ENCODE results near the gene NISCH.

NISCH gene

DNA sequence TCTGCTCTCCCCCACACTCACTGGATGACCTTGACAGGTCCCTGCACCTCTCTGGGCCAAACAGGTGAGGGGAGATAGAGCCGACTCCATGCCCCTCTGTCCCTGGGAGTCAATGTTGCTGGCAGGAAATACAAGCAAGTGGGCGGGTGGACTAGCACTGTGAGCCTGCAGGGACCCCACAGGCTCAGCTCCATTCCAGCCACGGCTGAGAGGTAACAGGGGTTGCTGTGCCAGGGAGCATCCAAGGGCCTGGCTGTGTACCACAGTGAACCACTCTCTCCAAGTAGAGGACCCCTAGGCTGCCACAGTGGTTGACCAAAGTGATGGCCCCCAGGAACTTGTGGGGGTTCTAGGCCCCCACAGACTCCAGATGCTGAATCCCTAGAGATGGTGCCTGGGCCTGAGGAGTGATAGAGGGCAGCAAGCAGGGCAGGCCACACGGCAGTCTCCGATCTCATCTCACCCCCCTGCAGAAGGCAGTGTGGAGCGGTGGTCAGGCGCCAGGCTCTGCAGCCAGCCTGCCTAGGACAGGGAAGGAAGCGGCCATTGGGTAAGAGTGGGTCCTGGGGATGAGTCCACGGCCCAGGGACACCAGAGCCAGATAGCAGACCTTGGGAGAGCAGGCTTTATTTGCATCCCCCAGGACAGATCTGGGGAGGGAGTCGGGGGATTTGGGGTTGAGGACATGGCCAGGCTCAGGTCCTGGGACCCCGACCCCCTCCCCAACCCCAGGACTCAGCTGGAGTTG, 4.7 kb upstream of the NISCH start:
- Histone ChIP-seq H3K4me3 (ENCODE audit: low read length) (no peak overlapping the region), H3K27ac (ENCODE audit: low read length) (no peak overlapping the region), H3K27me3 (ENCODE audit: control insufficient read depth, insufficient read depth, low read length) (no peaks in the 10 kb centered on the region), H3K36me3 (ENCODE audit: control insufficient read depth, insufficient read depth, low read length) (no peaks in the 10 kb centered on the region), H3K4me1 (ENCODE audit: control insufficient read depth, insufficient read depth, low read length) (peaks cover 14% of the 10 kb centered on the region), H3K9me3 (ENCODE audit: control insufficient read depth, insufficient read depth, low read length) (no peaks in the 10 kb centered on the region)
- no CpG with 5 or more reads among the region's 11 CpGs for WGBS (ENCODE audit: insufficient coverage, insufficient read length)
- DNase-seq (ENCODE audit: low read depth, low spot score) = no peak

DNA sequence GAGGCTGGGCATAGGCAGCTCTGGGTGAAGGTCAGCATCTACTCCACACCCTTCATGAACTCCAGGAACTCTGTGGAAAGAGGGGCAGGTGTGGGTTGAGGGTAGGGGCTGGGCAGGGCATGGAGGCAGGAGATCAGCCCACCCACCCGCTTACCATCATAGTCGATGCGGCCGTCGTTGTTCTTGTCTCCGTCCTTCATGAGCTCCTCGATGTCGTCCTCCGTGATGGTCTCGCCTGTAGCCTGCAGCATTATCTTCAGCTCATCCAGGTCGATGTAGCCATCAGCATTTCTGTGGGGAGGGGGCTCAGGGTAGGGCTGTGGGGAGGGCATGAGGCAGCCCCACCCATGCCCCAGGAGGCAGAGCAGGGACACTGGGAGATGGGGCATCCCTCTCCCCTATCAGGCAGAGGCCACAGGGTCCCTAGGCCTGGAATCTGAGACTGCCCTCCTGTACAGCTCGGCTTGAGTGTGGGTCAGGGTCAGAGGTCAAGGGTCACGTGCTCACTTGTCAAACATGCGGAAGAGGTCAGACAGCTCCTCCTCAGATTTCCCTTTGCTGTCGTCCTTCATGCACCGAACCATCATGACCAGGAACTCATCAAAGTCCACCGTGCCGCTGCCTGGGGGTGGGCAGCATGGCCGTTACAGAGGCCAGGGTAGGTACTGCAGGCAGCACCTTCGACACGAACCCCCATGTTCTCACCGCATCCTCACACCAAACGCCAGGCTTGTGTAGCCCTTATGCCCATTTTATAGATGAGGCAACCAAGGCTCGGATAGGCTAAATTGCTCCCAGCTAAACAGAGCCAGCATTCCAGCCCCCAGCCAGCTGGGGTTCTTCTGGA, 3.9 kb upstream of the NISCH start:
- no peaks in the 10 kb centered on the region for H3K27me3 ChIP-seq (ENCODE audit: control insufficient read depth, insufficient read depth, low read length)
- no peak overlapping the region for H3K27ac ChIP-seq (ENCODE audit: low read length)
- no peak for DNase-seq (ENCODE audit: low read depth, low spot score)
- H3K36me3 ChIP-seq (ENCODE audit: control insufficient read depth, insufficient read depth, low read length) = no peaks in the 10 kb centered on the region
- H3K9me3 ChIP-seq (ENCODE audit: control insufficient read depth, insufficient read depth, low read length) = no peaks in the 10 kb centered on the region
- no peak overlapping the region for H3K4me3 ChIP-seq (ENCODE audit: low read length)
- WGBS (ENCODE audit: insufficient coverage, insufficient read length) = no CpG with 5 or more reads among the region's 24 CpGs
- H3K4me1 ChIP-seq (ENCODE audit: control insufficient read depth, insufficient read depth, low read length) = peaks cover 14% of the 10 kb centered on the region

DNA sequence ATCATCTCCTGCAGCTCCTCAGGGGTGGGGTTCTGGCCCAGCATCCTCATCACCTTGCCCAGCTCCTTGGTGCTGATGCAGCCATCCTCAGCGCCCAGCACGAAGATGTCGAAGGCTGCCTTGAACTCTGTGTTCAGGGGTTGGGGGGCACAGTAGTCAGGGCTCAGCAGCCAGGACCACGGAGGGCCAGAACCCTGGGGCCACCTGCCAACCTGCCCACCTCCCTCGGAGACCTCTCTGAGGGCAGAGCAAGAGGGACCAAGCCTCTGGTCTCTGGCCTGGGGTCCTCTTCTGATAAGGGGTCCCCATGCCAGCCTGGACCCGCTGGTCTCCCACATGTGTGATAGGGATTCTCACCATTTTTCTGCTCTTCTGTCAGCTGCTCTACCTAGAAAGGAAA, 3.3 kb upstream of the NISCH start:
- no peak for DNase-seq (ENCODE audit: low read depth, low spot score)
- Histone ChIP-seq H3K9me3 (ENCODE audit: control insufficient read depth, insufficient read depth, low read length) (no peaks in the 10 kb centered on the region), H3K4me3 (ENCODE audit: low read length) (no peak overlapping the region), H3K36me3 (ENCODE audit: control insufficient read depth, insufficient read depth, low read length) (no peaks in the 10 kb centered on the region), H3K27me3 (ENCODE audit: control insufficient read depth, insufficient read depth, low read length) (no peaks in the 10 kb centered on the region), H3K27ac (ENCODE audit: low read length) (no peak overlapping the region), H3K4me1 (ENCODE audit: control insufficient read depth, insufficient read depth, low read length) (peaks cover 16% of the 10 kb centered on the region)
- WGBS (ENCODE audit: insufficient coverage, insufficient read length) = no CpG with 5 or more reads among the region's 6 CpGs

DNA sequence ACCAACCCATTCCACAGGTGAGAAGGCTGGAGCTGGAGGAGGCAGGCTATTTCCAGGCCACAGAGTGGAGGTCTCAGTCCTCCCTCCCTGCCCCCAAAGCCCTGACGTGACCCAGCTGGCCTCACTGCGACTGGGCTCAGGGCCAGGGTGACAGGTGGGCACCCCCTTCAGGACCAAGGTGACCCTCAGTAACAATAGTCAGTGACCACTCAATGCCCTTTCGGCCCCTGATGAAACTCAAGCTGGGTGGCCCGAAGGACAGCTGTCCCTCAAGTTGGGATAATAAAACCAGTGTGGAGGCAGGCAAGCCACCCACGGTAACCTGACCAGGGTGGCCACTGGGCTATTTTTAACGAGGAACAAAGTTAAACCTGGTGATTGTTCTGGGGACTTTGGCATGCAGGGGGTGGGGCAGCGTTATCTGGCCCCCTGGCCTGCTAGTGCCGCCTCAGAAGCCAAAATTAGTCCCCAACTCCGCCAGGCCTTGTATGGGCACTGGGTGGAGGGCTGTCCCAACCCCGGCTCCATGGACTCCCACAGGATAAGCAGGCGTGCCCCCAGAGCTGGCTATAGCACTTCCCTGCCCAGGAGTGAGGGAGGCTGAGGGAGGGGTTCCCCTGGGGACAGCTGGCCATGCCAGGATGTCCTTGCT, 2.7 kb upstream of the NISCH start:
- Histone ChIP-seq H3K27ac (ENCODE audit: low read length) (no peak overlapping the region), H3K27me3 (ENCODE audit: control insufficient read depth, insufficient read depth, low read length) (no peaks in the 10 kb centered on the region), H3K9me3 (ENCODE audit: control insufficient read depth, insufficient read depth, low read length) (no peaks in the 10 kb centered on the region), H3K4me3 (ENCODE audit: low read length) (no peak overlapping the region), H3K36me3 (ENCODE audit: control insufficient read depth, insufficient read depth, low read length) (no peaks in the 10 kb centered on the region), H3K4me1 (ENCODE audit: control insufficient read depth, insufficient read depth, low read length) (peaks cover 16% of the 10 kb centered on the region)
- no CpG with 5 or more reads among the region's 11 CpGs for WGBS (ENCODE audit: insufficient coverage, insufficient read length)
- DNase-seq (ENCODE audit: low read depth, low spot score) = no peak

DNA sequence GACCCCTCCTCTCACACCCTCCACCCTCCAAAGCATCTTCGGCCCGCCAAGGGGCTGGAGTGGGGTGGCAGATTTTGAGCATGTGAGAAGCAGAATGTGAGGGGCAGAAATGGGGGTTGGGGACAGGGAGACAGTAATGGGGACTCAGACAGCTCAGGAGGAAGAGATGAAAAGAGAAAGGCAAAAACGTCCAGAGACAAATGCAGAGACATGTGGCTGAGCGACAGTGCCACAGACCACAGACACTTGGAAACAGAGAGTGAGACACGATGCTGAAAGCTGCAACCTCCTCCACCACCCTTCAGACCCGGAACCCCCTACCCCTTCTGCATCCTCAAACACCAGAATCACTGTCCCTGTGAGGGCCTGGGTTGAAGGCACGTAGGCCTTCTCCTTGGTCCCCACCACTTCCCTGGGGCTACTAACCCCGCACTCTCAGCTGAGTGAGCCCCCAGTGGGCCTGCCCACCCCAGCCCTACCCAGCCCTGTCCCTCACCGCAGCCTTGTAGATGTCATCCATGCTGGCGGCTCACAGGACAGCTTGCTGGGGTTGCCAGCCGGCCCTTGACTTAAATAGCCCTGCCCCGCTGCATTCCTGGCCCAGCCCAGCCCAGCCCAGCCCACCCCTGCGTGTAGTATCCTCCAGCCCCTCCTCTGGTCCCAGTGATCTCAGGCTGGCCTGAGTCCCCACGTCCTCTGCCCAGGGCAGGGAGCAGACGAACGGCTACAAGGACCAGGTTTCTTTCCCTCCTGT, 1.7 kb upstream of the NISCH start, which contains the start of gene TNNC1:
TNNC1 (minus strand) TSS at position 546 of the 754 bp plus-strand sequence; CDS start at position 520, 26 bp downstream.
- Histone ChIP-seq H3K4me3 (ENCODE audit: low read length) (no peak within 1 kb of the TSS), H3K27ac (ENCODE audit: low read length) (no peak within 1 kb of the TSS), H3K9me3 (ENCODE audit: control insufficient read depth, insufficient read depth, low read length) (no peaks in the 10 kb centered on the region), H3K36me3 (ENCODE audit: control insufficient read depth, insufficient read depth, low read length) (0 out of 2 replicates have a peak, but pooled peaks cover 1% of the 10 kb centered on the region), H3K4me1 (ENCODE audit: control insufficient read depth, insufficient read depth, low read length) (peaks cover 16% of the 10 kb centered on the region), H3K27me3 (ENCODE audit: control insufficient read depth, insufficient read depth, low read length) (no peaks in the 10 kb centered on the region)
- no peak for DNase-seq (ENCODE audit: low read depth, low spot score)
- no CpG with 5 or more reads among the region's 16 CpGs for WGBS (ENCODE audit: insufficient coverage, insufficient read length)

DNA sequence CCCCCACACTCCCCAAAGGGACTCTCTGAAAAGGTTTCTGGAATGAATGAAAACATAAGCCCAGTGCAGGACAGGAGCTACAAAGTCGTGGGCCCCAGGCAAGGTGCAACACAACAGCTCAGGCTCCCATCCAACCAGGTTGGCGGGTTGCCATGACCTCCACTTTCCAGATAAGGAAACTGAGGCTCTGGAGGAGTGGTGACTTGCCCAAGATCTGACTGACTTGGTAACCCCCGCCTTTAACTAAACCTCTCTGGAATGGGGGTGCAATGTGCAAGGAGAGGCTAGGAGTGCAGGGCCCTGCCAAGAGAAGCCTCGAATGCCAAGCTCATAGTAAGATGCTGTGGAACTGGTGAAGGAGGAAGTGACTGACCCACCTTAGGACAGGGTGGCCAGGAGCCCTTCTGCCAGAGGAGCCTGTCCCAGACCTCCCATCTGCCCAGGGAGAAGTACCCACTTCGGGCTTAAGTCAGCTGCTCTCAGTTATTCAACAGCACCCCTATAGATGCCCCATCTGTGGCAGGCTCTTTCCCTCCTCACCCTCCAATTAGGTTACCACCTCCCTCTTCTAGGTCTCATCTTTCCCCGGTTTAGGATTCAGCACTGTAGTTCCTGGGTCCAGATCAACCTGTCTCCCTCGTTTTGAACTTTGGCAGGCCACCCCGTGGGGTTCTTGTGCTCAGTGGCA, 1.0 kb upstream of the NISCH start:
- H3K4me3 ChIP-seq (ENCODE audit: low read length) = no peak overlapping the region
- H3K36me3 ChIP-seq (ENCODE audit: control insufficient read depth, insufficient read depth, low read length) = peaks cover 8% of the 10 kb centered on the region; the same call in 1 of the 2 replicates
- no peak overlapping the region for H3K27ac ChIP-seq (ENCODE audit: low read length)
- H3K9me3 ChIP-seq (ENCODE audit: control insufficient read depth, insufficient read depth, low read length) = no peaks in the 10 kb centered on the region
- no peak for DNase-seq (ENCODE audit: low read depth, low spot score)
- no CpG with 5 or more reads among the region's 8 CpGs for WGBS (ENCODE audit: insufficient coverage, insufficient read length)
- peaks cover 16% of the 10 kb centered on the region for H3K4me1 ChIP-seq (ENCODE audit: control insufficient read depth, insufficient read depth, low read length)
- no peaks in the 10 kb centered on the region for H3K27me3 ChIP-seq (ENCODE audit: control insufficient read depth, insufficient read depth, low read length)

DNA sequence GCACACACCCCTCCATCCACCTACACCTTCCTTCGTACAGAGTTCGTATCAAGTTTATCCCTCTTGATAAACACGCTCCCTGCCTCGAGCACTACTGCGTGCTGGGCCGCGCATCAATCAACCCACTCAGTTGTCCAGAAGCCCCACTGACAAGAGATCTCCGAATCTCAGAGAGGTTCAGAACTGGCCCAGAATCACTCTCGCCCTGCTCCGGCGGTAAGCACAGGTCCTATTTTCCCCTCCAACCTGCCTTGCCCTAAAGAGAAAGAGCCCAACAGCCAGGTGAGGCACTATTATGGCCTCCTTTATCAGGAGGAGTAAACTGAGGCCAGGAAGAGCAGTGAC, 494 bp upstream of the NISCH start:
- DNase-seq (ENCODE audit: low read depth, low spot score) = no peak
- Histone ChIP-seq H3K27me3 (ENCODE audit: control insufficient read depth, insufficient read depth, low read length) (no peaks in the 10 kb centered on the region), H3K4me3 (ENCODE audit: low read length) (peak overlapping the region; percentile 97; the same call in 1 of the 2 replicates), H3K36me3 (ENCODE audit: control insufficient read depth, insufficient read depth, low read length) (peaks cover 8% of the 10 kb centered on the region; the same call in 1 of the 2 replicates), H3K4me1 (ENCODE audit: control insufficient read depth, insufficient read depth, low read length) (peaks cover 16% of the 10 kb centered on the region), H3K27ac (ENCODE audit: low read length) (no peak overlapping the region), H3K9me3 (ENCODE audit: control insufficient read depth, insufficient read depth, low read length) (no peaks in the 10 kb centered on the region)
- no CpG with 5 or more reads among the region's 11 CpGs for WGBS (ENCODE audit: insufficient coverage, insufficient read length)

DNA sequence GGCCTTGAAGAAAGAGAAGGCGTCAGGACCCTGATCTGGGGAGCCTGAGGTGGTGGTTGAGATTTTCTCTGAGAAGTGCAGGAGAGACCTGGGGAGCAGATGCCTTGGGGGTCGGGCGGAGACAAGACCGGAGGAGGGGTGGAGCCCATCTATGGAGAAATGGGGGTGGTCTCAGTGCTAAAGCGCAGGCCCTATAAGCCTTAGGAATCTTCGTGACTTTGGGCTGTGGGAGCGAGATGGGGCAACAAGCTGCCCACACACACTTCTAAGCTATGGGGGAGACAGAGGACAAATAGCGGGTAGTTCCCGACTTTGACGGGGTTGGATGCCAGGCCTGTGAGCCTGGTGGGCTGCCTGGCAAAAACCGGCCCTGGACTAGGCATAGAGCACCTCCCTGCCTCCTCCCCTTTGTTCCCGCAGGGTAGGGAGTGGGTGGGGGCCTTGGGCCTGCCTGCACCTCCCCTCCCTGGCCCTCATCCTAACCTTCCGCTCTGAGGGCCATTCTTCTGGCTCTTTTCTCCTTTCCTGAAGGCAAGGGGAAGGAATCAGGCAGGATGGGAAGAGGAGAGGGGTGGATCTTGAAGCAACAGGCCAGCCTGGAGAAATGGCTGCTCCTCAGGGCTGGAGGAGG, 880 bp downstream of the NISCH start:
- Histone ChIP-seq H3K36me3 (ENCODE audit: control insufficient read depth, insufficient read depth, low read length) (peaks cover 11% of the 10 kb centered on the region), H3K4me1 (ENCODE audit: control insufficient read depth, insufficient read depth, low read length) (peaks cover 10% of the 10 kb centered on the region), H3K27me3 (ENCODE audit: control insufficient read depth, insufficient read depth, low read length) (no peaks in the 10 kb centered on the region), H3K9me3 (ENCODE audit: control insufficient read depth, insufficient read depth, low read length) (no peaks in the 10 kb centered on the region), H3K4me3 (ENCODE audit: low read length) (peak overlapping the region; percentile 97), H3K27ac (ENCODE audit: low read length) (no peak overlapping the region)
- DNase-seq (ENCODE audit: low read depth, low spot score) = no peak
- no CpG with 5 or more reads among the region's 13 CpGs for WGBS (ENCODE audit: insufficient coverage, insufficient read length)

DNA sequence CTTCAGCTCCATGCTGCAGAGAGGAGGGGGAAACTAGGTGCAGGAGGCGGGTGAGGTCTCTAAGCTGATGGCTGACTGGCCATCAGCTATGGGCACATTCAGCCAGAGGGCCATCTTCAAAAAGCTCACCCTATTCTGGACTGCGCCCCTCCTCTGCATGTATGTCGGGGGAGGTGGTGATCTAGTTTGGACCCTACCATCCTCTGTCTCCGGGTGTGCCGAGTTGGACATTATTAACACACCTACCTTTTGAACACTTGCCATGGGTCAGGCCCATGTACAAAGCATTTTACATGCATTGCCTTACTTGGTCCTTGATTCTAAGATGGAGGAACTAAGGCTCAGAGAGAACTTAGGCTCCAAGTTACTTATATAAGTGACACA, 1.4 kb downstream of the NISCH start:
- peak overlapping the region; percentile 97; the same call in 1 of the 2 replicates for H3K4me3 ChIP-seq (ENCODE audit: low read length)

More for the DNA sequence above, 1.4 kb downstream of the NISCH start:
- Histone ChIP-seq H3K36me3 (ENCODE audit: control insufficient read depth, insufficient read depth, low read length) (peaks cover 11% of the 10 kb centered on the region), H3K4me1 (ENCODE audit: control insufficient read depth, insufficient read depth, low read length) (peaks cover 10% of the 10 kb centered on the region), H3K9me3 (ENCODE audit: control insufficient read depth, insufficient read depth, low read length) (no peaks in the 10 kb centered on the region), H3K27me3 (ENCODE audit: control insufficient read depth, insufficient read depth, low read length) (no peaks in the 10 kb centered on the region), H3K27ac (ENCODE audit: low read length) (no peak overlapping the region)
- no CpG with 5 or more reads among the region's 5 CpGs for WGBS (ENCODE audit: insufficient coverage, insufficient read length)
- no peak for DNase-seq (ENCODE audit: low read depth, low spot score)
